HEK293T (cell line): ENCODE measurements around the gene SCARB2.

Experiments
- BHLHE40 ChIP-seq: fragments of 450-650 bp; IDR thresholded peaks from 2 replicates; pipeline ENCODE4 v1.6.1; 2016; ENCODE audit warnings: mild to moderate bottlenecking, moderate library complexity, borderline replicate concordance
- ELF4 ChIP-seq: fragments of 450-650 bp; IDR thresholded peaks from 2 replicates; pipeline ENCODE4 v1.6.1; 2017; ENCODE audit warnings: antibody characterized with exemption
- FOXK2 ChIP-seq: fragments of 450-650 bp; IDR thresholded peaks from 2 replicates; pipeline ENCODE4 v1.6.1; 2016; ENCODE audit warnings: mild to moderate bottlenecking
- FOXM1 ChIP-seq: fragments of 450-650 bp; IDR thresholded peaks from 2 replicates; pipeline ENCODE4 v1.6.1; 2017; ENCODE audit warnings: mild to moderate bottlenecking, borderline replicate concordance
- HDGF ChIP-seq: fragments of 450-650 bp; IDR thresholded peaks from 2 replicates; pipeline ENCODE4 v1.6.1; 2017; ENCODE audit warnings: antibody characterized with exemption, borderline replicate concordance
- L3MBTL2 ChIP-seq: fragments of 450-650 bp; conservative IDR thresholded peaks from 2 replicates; pipeline ENCODE4 v1.6.1; 2016; ENCODE audit warnings: mild to moderate bottlenecking
- LEF1 ChIP-seq: fragments of 450-650 bp; IDR thresholded peaks from 2 replicates; pipeline ENCODE4 v1.6.1; 2017; ENCODE audit warnings: mild to moderate bottlenecking, borderline replicate concordance
- NFRKB ChIP-seq: fragments of 450-650 bp; IDR thresholded peaks from 2 replicates; pipeline ENCODE4 v1.6.1; 2016; ENCODE audit warnings: mild to moderate bottlenecking, moderate library complexity
- SP1 ChIP-seq: fragments of 450-650 bp; IDR thresholded peaks from 2 replicates; pipeline ENCODE4 v1.6.1; 2017
- TARDBP ChIP-seq: fragments of 450-650 bp; IDR thresholded peaks from 2 replicates; pipeline ENCODE4 v1.6.1; 2016
- TF ChIP-seq, protein P1 (sequence below): fragments of 450-650 bp; IDR thresholded peaks from 2 replicates; pipeline ENCODE4 v1.6.1; 2016

- TF ChIP-seq ELF4 = no peak
- TF ChIP-seq, protein P1, sequence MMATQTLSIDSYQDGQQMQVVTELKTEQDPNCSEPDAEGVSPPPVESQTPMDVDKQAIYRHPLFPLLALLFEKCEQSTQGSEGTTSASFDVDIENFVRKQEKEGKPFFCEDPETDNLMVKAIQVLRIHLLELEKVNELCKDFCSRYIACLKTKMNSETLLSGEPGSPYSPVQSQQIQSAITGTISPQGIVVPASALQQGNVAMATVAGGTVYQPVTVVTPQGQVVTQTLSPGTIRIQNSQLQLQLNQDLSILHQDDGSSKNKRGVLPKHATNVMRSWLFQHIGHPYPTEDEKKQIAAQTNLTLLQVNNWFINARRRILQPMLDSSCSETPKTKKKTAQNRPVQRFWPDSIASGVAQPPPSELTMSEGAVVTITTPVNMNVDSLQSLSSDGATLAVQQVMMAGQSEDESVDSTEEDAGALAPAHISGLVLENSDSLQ = no peak
- no peak for TF ChIP-seq TARDBP
- TF ChIP-seq FOXM1 = no peak
- TF ChIP-seq HDGF = no peak
- no peak for TF ChIP-seq NFRKB
- TF ChIP-seq L3MBTL2 = no peak
- no peak for TF ChIP-seq BHLHE40
- TF ChIP-seq SP1 = no peak
- TF ChIP-seq FOXK2 = no peak
- no peak for TF ChIP-seq LEF1
Measured at GRCh38 chr4:76197031-76197743, 16.4 kb downstream of the SCARB2 start.
